ENCODE data around the gene ALG12. TPM values are rescaled to one million over a fixed set of nuclear protein-coding genes. Genes with fewer than 3 reads are reported as not detected.

Gene ALG12
- total and polyA plus RNA-seq, 2 of the 4 experiments (the other 2 are of a cell fraction): 7.2 to 10.9 TPM

- Histone ChIP-seq H3K27ac (ENCODE audit: insufficient read depth, low read length) (no peak overlapping the region), H4K91ac (ENCODE audit: insufficient read depth, low read depth, low read length) (no peak overlapping the region), H3K4me2 (ENCODE audit: low read depth, low read length) (no peak overlapping the region), H3K4me3 (ENCODE audit: insufficient read depth, low read depth, low read length) (no peak overlapping the region), H2AK5ac (ENCODE audit: low read depth, low read length) (no peak overlapping the region), H3K79me1 (ENCODE audit: low read depth in 1 of 2, low read length in 2 of 2) (peaks cover 18 to 65% of the 10 kb centered on the region in 2 experiments), H3K9ac (ENCODE audit: low read depth, low read length) (no peak overlapping the region), H2BK20ac (ENCODE audit: low read depth, low read length) (no peak overlapping the region), H4K5ac (ENCODE audit: low read depth, low read length) (no peak overlapping the region), H3K27me3 (ENCODE audit: control insufficient read depth, insufficient read depth, low read length) (no peaks in the 10 kb centered on the region), H3K4me1 (ENCODE audit: control insufficient read depth, insufficient read depth, low read length) (no peaks in the 10 kb centered on the region), H4K8ac (ENCODE audit: low read depth in 2 of 2, low read length in 2 of 2) (no peak overlapping the region), H3K9me3 (ENCODE audit: control insufficient read depth, insufficient read depth, low read length) (peaks cover 10% of the 10 kb centered on the region), H3K36me3 (ENCODE audit: control insufficient read depth, insufficient read depth, low read length) (peaks cover 10% of the 10 kb centered on the region), H4K20me1 (ENCODE audit: insufficient read depth, low read length) (peaks cover 56% of the 10 kb centered on the region), H2BK120ac (ENCODE audit: low read depth, low read length) (no peak overlapping the region), H3K56ac (ENCODE audit: extremely low read depth, insufficient read depth, low read length) (no peak overlapping the region), H2BK5ac (ENCODE audit: low read depth, low read length, poor library complexity, severe bottlenecking) (no peak overlapping the region), H2AFZ (replicated peaks; ENCODE audit: low read length, poor library complexity) (no peak overlapping the region), H3K9me1 (ENCODE audit: insufficient read depth, low read length) (0 out of 2 replicates have a peak, but pooled peaks cover 5% of the 10 kb centered on the region), H3K23ac (ENCODE audit: low read depth, low read length) (no peak overlapping the region), H3K18ac (ENCODE audit: low read depth, low read length) (no peak overlapping the region), H3K4ac (ENCODE audit: low read depth, low read length) (no peak overlapping the region), H2AK9ac (replicated peaks; ENCODE audit: low read depth, low read length, poor library complexity) (no peak overlapping the region), H3K14ac (replicated peaks; ENCODE audit: low read depth, low read length) (no peak overlapping the region), H2BK15ac (ENCODE audit: low read depth, low read length) (no peak overlapping the region)
- dilution Hi-C loops (cut with HindIII; ENCODE audit: low sequenced_read_pairs, unreplicated experiment) (no loop called here), in situ Hi-C loops (cut with MboI; ENCODE audit: low sequenced_read_pairs) (no loop called here), intact Hi-C loops (cut with micrococcal nuclease) (no loop called here)
- WGBS, 2 experiments (ENCODE audit: extremely low coverage in 2 of 2, insufficient read length in 1 of 2): 100% methylated on average over 1 of the region's 16 CpGs; no CpG with 5 or more reads in 1 of the 2 experiments
- no peak for TF ChIP-seq MAZ (IDR thresholded peaks at IDR 0.05; ENCODE audit: borderline replicate concordance, low read depth, low read length)
- no peak for TF ChIP-seq FOS (IDR thresholded peaks at IDR 0.05; ENCODE audit: low read depth, low read length)
- no peak for DNase-seq
- BruUV-seq (replicated peaks): no TSS peak
- POLR2A ChIA-PET (ENCODE audit: unreplicated experiment): no interaction called here
- CTCF ChIA-PET: no interaction called here
- ATAC-seq (ENCODE audit: low read depth): no peak
These were observed 44.9 kb downstream of the ALG12 start for GRCh38 chr22:49873228-49873940.

Measured in IMR-90 (cell line).